SH-SY5Y (cell line): ENCODE results near the gene SSC5D.

ENCODE experiments used
- GATA2 ChIP-seq: IDR thresholded peaks from 2 replicates; pipeline ENCODE4 v1.6.1; 2011; ENCODE audit warnings: mild to moderate bottlenecking, low read depth, low read length
- GATA3 ChIP-seq: IDR thresholded peaks from 2 replicates; pipeline ENCODE4 v1.6.1; 2011; ENCODE audit warnings: low read depth, mild to moderate bottlenecking, low read length, moderate library complexity

GRCh38 chr19:55449469-55449868, 38.8 kb upstream of the SSC5D start:
- TF ChIP-seq GATA2 = no peak
- TF ChIP-seq GATA3 = no peak
